GM18951 (cell line): ENCODE results near the gene NDUFV2.
A peak's percentile ranks its signal among the peaks of the same experiment; 100 is the strongest.

Experiments
- POLR2A ChIP-seq: IDR thresholded peaks from 4 replicates; pipeline ENCODE4 v1.6.1; 2011; ENCODE audit warnings: mild to moderate bottlenecking; ENCODE audit not compliant: insufficient read length, insufficient read depth; ENCODE audit errors: extremely low read depth
- in situ Hi-C: fragments of 300-500 bp; cut with MboI; formaldehyde crosslinking; loops from one replicate; pipeline ENCODE4 v1.12.0; 2022; ENCODE audit warnings: low sequenced_read_pairs, mixed read lengths, inconsistent platforms; ENCODE audit not compliant: unreplicated experiment

The NDUFV2 gene

DNA sequence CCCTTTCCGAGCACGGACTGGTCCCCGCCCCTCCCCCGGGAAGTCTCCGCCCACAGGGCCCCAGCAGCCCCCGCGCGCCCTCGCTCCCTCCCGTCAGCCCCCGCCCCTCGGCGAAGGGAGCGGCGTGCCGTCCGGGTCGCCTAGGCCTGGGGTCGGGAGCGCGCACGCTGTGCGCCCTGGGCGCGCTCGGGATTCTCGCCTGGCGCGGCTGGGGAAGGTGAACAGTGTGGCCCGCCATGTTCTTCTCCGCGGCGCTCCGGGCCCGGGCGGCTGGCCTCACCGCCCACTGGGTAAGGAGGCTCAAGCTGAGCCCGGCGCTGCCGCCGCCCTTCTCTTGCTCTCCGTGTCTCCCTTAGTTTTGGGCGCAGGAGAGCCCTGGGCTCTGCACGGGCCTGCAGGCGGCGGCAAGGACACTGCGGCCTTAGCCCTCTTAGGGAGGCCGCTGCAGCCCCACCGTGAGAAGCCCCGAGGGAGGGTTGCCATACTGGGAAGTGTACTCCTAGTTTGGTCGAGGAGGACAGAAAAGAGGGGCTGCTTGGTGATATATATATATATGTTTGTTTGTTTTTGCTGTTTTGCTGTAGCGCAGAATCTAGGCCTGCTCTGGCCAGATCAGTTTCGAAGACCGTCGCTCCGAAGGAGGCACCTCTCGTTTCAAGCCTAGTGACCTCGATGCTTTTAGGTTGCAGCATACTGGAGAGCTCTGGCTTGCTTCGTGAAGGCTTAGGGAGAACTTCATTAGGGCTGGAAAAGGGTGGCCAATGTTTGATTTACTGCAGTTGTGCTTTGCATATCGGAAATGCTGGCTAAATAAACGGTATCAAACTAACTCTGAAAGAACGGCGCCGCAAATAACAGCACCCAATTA, at the start of gene NDUFV2:
Gene NDUFV2 (plus strand): TSS at position 192 of the 868 bp plus-strand sequence. CDS start 45 bp downstream, at position 237.
- TF ChIP-seq POLR2A, result peak; percentile 80
- in situ Hi-C loops, result no loop called here

GRCh38 chr18:9053814-9054213, 48.7 kb upstream of the NDUFV2 start:
- TF ChIP-seq POLR2A, result no peak
- in situ Hi-C loops, result loop anchor here (10.0 kb wide), 1 partner anchor 349 kb away; the partner anchor contains the start of gene MTCL1

DNA sequence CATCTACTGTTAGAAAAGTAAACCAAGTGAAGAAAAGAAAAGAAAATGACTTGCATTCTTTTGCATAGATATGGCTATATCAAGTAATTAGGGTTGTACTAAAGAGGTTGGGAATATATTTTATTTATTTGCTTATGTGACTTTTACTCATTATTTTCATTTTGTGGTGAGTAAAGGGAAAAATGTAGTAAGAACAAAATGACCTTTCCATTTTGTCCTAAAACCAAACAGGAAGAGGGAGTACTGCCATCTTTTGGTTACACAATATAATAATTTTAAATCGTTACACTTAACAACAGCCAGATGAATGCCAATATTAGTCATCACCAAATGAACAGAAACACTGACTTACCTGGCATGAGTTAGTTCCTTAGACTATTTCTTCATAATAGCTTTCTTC, 47.3 kb upstream of the NDUFV2 start:
- in situ Hi-C loops, result loop anchor here (10.0 kb wide), 1 partner anchor 350 kb away; the partner anchor contains the start of gene MTCL1

GRCh38 chr18:9055626-9056025, 46.9 kb upstream of the NDUFV2 start:
- in situ Hi-C loops, result loop anchor here (10.0 kb wide), 1 partner anchor 351 kb away; the partner anchor contains the start of gene MTCL1
- TF ChIP-seq POLR2A, result no peak

More for the DNA sequence above, 47.3 kb upstream of the NDUFV2 start:
- TF ChIP-seq POLR2A, result no peak

- no peak for TF ChIP-seq POLR2A
- in situ Hi-C loops, result loop anchor here (10.0 kb wide), 1 partner anchor 353 kb away; the partner anchor contains the start of gene MTCL1
Measured at GRCh38 chr18:9057646-9058045, 44.9 kb upstream of the NDUFV2 start.

GRCh38 chr18:9058406-9058805, 44.1 kb upstream of the NDUFV2 start:
- in situ Hi-C loops, result loop anchor here (10.0 kb wide), 1 partner anchor 354 kb away; the partner anchor contains the start of gene MTCL1
- no peak for TF ChIP-seq POLR2A

DNA sequence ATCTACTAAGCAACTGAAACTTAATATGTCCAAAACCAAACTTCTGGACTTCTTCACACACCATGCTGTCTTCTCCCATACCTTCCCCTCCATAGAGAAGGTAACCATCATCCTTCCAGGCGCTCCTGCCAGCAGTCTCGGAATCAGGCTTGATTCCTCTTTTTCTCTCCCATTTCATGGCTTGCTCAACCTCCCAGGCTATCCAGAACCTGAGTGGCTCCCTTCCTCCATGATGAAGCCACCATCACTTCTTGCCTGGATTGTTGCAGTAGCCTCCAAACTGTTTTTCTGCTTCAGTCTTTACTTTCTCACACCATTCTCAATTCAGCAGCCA, 40.1 kb upstream of the NDUFV2 start:
- no peak for TF ChIP-seq POLR2A
- in situ Hi-C loops, result no loop called here

DNA sequence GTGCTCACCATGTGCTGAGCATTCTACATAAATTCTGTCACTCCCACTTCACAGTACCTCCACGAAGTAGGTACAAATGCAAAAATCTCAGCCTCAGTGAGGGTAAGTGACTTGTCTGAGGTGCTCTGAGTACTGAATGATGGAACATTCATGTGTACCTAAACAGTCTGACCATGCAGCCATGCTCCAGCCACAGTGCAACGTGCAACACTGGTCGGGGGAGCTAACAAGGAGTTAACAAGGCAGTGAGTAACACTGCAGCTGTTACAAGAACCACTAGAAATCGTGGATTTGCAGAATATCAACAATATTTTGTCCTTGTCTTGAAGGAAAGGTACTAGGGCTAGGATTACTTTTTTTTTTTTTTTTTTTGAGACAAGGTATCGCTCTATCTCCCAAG, 36.6 kb upstream of the NDUFV2 start:
- in situ Hi-C loops, result no loop called here
- TF ChIP-seq POLR2A, result no peak

GRCh38 chr18:9066358-9066757, 36.1 kb upstream of the NDUFV2 start:
- no peak for TF ChIP-seq POLR2A

DNA sequence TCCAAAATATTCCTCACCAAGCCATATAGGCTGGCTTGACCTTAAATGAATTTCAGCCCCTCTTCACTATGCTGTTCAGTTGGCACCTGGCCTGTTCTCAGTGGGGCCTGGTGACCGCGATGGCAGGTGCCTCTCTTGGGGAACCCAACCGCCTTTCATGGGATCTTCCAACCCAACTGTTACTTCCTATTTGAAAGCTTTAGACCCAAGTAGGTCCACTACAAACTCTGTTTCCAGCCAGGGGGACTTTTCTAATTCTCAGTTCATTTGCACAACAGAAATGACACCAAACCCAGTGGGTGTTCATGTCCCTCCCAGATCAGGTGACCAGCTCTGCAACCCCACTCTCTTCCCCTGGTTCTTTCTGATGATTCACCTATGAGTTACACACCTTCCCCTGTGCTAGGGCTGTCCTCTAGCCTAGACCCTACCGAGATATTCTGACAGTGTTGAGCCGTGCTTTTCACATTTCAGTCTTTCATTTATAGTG, 35.6 kb upstream of the NDUFV2 start:
- peak; percentile 37 for TF ChIP-seq POLR2A
- in situ Hi-C loops, result no loop called here

More at GRCh38 chr18:9066358-9066757, 36.1 kb upstream of the NDUFV2 start:
- in situ Hi-C loops, result no loop called here

GRCh38 chr18:9067823-9068222, 34.7 kb upstream of the NDUFV2 start:
- no peak for TF ChIP-seq POLR2A
- in situ Hi-C loops, result no loop called here

DNA sequence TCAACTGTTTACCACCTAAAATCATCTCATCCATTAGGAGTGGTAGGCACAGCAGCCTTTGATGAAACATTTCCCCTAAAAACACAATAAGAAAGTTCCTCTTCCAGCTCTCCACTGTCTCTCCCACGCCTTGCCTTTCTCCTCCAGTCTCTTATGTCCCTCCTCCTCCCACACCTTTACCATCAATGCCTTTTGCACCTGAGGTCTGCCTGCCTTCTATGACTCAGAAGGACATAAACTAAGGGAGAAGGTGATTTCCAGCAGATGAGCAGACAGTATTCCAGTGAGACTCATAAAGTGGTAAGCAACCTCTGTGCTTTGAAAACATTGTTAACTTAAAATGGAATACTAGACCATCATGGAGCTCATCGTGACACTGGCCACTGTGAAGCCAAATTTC, 34.2 kb upstream of the NDUFV2 start:
- TF ChIP-seq POLR2A, result no peak
- in situ Hi-C loops, result no loop called here

- in situ Hi-C loops, result no loop called here
Measured at GRCh38 chr18:9069601-9070000, 32.9 kb upstream of the NDUFV2 start.

DNA sequence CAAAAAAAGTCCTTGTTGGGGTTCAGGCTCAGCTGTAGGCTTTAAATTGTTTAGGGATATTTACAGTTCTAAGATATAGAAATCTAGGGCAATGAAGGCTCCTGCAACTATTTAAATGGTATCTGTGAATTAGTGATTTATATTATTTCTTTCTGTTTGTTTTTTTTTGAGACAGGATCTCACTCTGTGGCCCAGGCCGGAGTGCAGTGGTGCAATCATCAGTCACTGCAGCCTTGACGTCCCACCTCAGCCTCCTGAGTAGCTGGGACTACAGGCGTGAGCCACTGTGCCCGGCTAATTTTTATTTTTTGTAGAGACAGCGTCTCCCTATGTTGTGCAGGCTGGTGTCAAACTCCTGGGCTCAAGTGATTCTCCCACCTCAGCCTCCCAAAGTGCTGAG, 32.3 kb upstream of the NDUFV2 start:
- TF ChIP-seq POLR2A, result no peak
- in situ Hi-C loops, result no loop called here

More at GRCh38 chr18:9069601-9070000, 32.9 kb upstream of the NDUFV2 start:
- TF ChIP-seq POLR2A, result peak; percentile 35
